K562 (cell line): Measurements from ENCODE around the gene UBE2O. TPM values are rescaled to one million over a fixed set of nuclear protein-coding genes. Genes with fewer than 3 reads are reported as not detected.

Experiments
- CBX5 ChIP-seq: IDR thresholded peaks from 2 replicates; pipeline ENCODE4 v1.6.1; 2014; ENCODE audit warnings: low read depth, borderline replicate concordance
- CCNT2 ChIP-seq: IDR thresholded peaks from 2 replicates; pipeline ENCODE4 v1.6.1; 2011; ENCODE audit warnings: borderline replicate concordance, low read depth, mild to moderate bottlenecking, moderate library complexity, mixed read lengths, low read length; ENCODE audit not compliant: insufficient read length; ENCODE audit errors: extremely low read depth
- FOXP1 ChIP-seq: sonication (generic); formaldehyde crosslinking; IDR thresholded peaks from 2 replicates; pipeline ENCODE4 v1.8.0; 2022; ENCODE audit warnings: mild to moderate bottlenecking, missing genetic modification reagents
- MYBL2 ChIP-seq, 2 experiments: fragments of 450-650 bp in 1 of 2; sonication (generic) in 1 of 2; formaldehyde crosslinking in 1 of 2; IDR thresholded peaks; 2 replicates each; pipeline versions ENCODE4 v1.6.1 to v1.8.1; 2017 to 2022; ENCODE audit warnings: borderline replicate concordance in 1 of 2, inconsistent platforms in 1 of 2, low read depth in 1 of 2, mild to moderate bottlenecking in 1 of 2, missing genetic modification reagents in 1 of 2, moderate library complexity in 1 of 2
- POLR2A ChIP-seq: fragments of 450-650 bp; conservative IDR thresholded peaks from 2 replicates; pipeline ENCODE4 v1.6.1; 2016
- SMAD4 ChIP-seq: fragments of 250-450 bp; sonication (Bioruptor Pico); conservative IDR thresholded peaks from 2 replicates; pipeline ENCODE4 v1.8.0; 2021; ENCODE audit warnings: inconsistent platforms, mild to moderate bottlenecking, moderate library complexity
- TAF7 ChIP-seq: fragments of 450-650 bp; IDR thresholded peaks from 2 replicates; pipeline ENCODE4 v1.6.1; 2016; ENCODE audit warnings: missing genetic modification characterization, missing compliant biosample characterization
- ZNF197 ChIP-seq: fragments of 200-800 bp; sonication (Bioruptor generic); IDR thresholded peaks from 2 replicates; pipeline ENCODE4 v1.6.1; 2016; ENCODE audit warnings: low read depth, missing genetic modification characterization, missing compliant biosample characterization
- ZNF217 ChIP-seq: sonication (generic); formaldehyde crosslinking; IDR thresholded peaks from 2 replicates; pipeline ENCODE4 v1.8.0; 2022; ENCODE audit warnings: mild to moderate bottlenecking, missing genetic modification reagents
- ZNF253 ChIP-seq: fragments of 250-450 bp; sonication (Bioruptor Pico); conservative IDR thresholded peaks from 2 replicates; pipeline ENCODE4 v1.6.1; 2021; ENCODE audit warnings: mild to moderate bottlenecking
- ZNF76 ChIP-seq: fragments of 250-450 bp; sonication (Bioruptor Pico); IDR thresholded peaks from 2 replicates; pipeline ENCODE4 v1.4.0; 2020; ENCODE audit warnings: mild to moderate bottlenecking, moderate library complexity, borderline replicate concordance
- ZNF77 ChIP-seq: fragments of 250-450 bp; sonication (Bioruptor Pico); IDR thresholded peaks from 2 replicates; pipeline ENCODE4 v1.5.0; 2020
- polyA plus RNA-seq, 8 experiments: library from polyadenylated mRNA; depleted of rRNA in 4 of 8; stranded (reverse) in 5 of 8; unstranded in 3 of 8; fragments of >200 nt; fragmentation: Nextera tagmentation in 2 of 8; fragmentation: Illumina TruSeq in 1 of 8; extraction: Ambion mirVana in 2 of 8; extraction: Trizol in 1 of 8; gene quantifications; 2 replicates each; pipeline versions ENCODE4 v1.2.1 to v1.2.3, GENCODE V29; 2011 to 2014; ENCODE audit warnings: inconsistent platforms in 1 of 8, missing spikeins in 1 of 8
- total RNA-seq, 7 experiments: library from RNA; depleted of rRNA in 6 of 7; stranded (reverse); fragments of >200 nt in 6 of 7; fragmentation: Illumina TruSeq in 2 of 7; extraction: Trizol in 2 of 7; gene quantifications; 2 replicates each; pipeline versions ENCODE4 v1.2.1 to v1.2.3, GENCODE V29; 2011 to 2021; ENCODE audit warnings: low replicate concordance in 1 of 7
- TF ChIP-seq, protein P1 (sequence below): sonication (generic); formaldehyde crosslinking; IDR thresholded peaks from 2 replicates; pipeline ENCODE4 v1.8.1; 2023; ENCODE audit warnings: mild to moderate bottlenecking, missing genetic modification reagents
- TF ChIP-seq, protein P2 (sequence below): sonication (generic); formaldehyde crosslinking; IDR thresholded peaks from 2 replicates; pipeline ENCODE4 v1.8.0; 2022; ENCODE audit warnings: missing genetic modification reagents, mild to moderate bottlenecking, moderate library complexity, borderline replicate concordance
- TF ChIP-seq, protein P3 (sequence below): fragments of 450-650 bp; formaldehyde crosslinking; IDR thresholded peaks from 2 replicates; pipeline ENCODE4 v1.4.0; 2022; ENCODE audit warnings: mild to moderate bottlenecking, moderate library complexity
- TF ChIP-seq, protein P4 (sequence below), 3 experiments: fragments of 200-800 bp in 1 of 3; sonication (Bioruptor generic) in 1 of 3; sonication (generic) in 1 of 3; formaldehyde crosslinking in 1 of 3; IDR thresholded peaks; 2 replicates each; pipeline versions ENCODE4 v1.6.1 to v1.8.0; 2016 to 2022; ENCODE audit warnings: mild to moderate bottlenecking in 2 of 3, missing compliant biosample characterization in 2 of 3, missing genetic modification characterization in 2 of 3, missing genetic modification reagents in 1 of 3
- TF ChIP-seq, protein P5 (sequence below): fragments of 450-650 bp; IDR thresholded peaks from 2 replicates; pipeline ENCODE4 v1.6.1; 2016; ENCODE audit warnings: low read depth, mild to moderate bottlenecking, moderate library complexity
- TF ChIP-seq, protein P6 (sequence below): fragments of 250-450 bp; sonication (Bioruptor Pico); IDR thresholded peaks from 2 replicates; pipeline ENCODE4 v1.9.0; 2021; ENCODE audit warnings: mild to moderate bottlenecking

The UBE2O gene
- total and polyA plus RNA-seq, 9 of the 15 experiments (the other 6 are each of a cell fraction or from before 2014, with no cell fraction given), result 1.6 to 39.7 (median 13.3) TPM

DNA sequence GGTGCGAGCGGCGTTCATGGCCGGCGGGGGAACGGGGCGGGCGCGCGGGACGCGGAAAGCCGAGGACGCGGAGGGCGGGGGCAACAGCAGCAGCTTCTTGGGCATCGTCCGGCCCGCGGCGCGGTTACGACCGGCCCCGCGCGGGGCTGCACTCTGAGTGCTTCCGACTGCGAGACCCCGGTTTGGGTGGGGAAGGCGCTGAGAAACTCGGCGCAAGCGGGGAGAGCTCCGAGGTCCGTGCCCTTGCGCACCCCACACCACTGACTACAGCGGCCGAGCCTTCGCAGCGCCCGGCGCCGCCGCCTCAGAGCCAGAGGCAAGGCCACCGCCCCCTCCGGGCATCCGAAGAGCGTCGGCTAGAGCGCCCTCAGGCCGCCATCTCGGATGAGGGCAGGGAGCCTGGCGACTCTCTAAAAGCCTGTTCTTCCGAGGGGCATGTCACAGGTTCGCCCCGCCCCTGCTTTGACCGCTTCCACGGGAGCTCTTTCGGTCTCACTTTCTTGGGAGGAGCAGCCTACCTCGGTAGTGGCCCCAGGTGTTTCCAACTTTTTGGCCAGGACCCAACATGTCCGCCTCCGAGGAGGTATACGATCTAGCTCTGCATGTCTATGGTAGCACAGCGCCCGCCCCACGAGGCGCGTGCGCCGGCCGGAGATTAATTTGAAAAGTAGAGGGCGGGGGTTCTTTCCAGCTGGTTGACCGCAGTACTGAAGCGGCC lies 99.2 kb downstream of the UBE2O start, which contains the start of gene PRPSAP1 (continued):
- TF ChIP-seq, protein P1, sequence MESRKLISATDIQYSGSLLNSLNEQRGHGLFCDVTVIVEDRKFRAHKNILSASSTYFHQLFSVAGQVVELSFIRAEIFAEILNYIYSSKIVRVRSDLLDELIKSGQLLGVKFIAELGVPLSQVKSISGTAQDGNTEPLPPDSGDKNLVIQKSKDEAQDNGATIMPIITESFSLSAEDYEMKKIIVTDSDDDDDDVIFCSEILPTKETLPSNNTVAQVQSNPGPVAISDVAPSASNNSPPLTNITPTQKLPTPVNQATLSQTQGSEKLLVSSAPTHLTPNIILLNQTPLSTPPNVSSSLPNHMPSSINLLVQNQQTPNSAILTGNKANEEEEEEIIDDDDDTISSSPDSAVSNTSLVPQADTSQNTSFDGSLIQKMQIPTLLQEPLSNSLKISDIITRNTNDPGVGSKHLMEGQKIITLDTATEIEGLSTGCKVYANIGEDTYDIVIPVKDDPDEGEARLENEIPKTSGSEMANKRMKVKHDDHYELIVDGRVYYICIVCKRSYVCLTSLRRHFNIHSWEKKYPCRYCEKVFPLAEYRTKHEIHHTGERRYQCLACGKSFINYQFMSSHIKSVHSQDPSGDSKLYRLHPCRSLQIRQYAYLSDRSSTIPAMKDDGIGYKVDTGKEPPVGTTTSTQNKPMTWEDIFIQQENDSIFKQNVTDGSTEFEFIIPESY, result peak; percentile 56; the same call in 1 of the 2 replicates
- TF ChIP-seq ZNF197 (CRISPR knock-in tag) (peak; percentile 97), CBX5 (no peak), MYBL2 (IDR thresholded peaks at IDR 0.05; ENCODE audit: low read depth) (peak; percentile 85), MYBL2 (CRISPR knock-in tag; IDR thresholded peaks at IDR 0.05; ENCODE audit: borderline replicate concordance) (no peak), ZNF217 (CRISPR knock-in tag) (no peak), POLR2A (peak; percentile 87), SMAD4 (CRISPR knock-in tag) (peak; percentile 93), CCNT2 (peak; percentile 77), FOXP1 (CRISPR knock-in tag) (0 out of 2 replicates have a peak, but pooled peaks have one; percentile 5), TAF7 (peak; percentile 89), ZNF76 (CRISPR knock-in tag) (peak; percentile 45; the same call in 1 of the 2 replicates), ZNF253 (CRISPR knock-in tag) (no peak), ZNF77 (no peak)
- TF ChIP-seq, protein P2, sequence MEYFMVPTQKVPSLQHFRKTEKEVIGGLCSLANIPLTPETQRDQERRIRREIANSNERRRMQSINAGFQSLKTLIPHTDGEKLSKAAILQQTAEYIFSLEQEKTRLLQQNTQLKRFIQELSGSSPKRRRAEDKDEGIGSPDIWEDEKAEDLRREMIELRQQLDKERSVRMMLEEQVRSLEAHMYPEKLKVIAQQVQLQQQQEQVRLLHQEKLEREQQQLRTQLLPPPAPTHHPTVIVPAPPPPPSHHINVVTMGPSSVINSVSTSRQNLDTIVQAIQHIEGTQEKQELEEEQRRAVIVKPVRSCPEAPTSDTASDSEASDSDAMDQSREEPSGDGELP (CRISPR knock-in tag), result peak; percentile 99
- TF ChIP-seq, protein P3, sequence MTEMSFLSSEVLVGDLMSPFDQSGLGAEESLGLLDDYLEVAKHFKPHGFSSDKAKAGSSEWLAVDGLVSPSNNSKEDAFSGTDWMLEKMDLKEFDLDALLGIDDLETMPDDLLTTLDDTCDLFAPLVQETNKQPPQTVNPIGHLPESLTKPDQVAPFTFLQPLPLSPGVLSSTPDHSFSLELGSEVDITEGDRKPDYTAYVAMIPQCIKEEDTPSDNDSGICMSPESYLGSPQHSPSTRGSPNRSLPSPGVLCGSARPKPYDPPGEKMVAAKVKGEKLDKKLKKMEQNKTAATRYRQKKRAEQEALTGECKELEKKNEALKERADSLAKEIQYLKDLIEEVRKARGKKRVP (CRISPR knock-in tag), result peak; percentile 60; the same call in 1 of the 2 replicates
- TF ChIP-seq, protein P4, sequence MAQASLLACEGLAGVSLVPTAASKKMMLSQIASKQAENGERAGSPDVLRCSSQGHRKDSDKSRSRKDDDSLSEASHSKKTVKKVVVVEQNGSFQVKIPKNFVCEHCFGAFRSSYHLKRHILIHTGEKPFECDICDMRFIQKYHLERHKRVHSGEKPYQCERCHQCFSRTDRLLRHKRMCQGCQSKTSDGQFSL (CRISPR knock-in tag; IDR thresholded peaks at IDR 0.05), result peak; percentile 56; the same call in 1 of the 2 replicates
- TF ChIP-seq, protein P4 (tag; IDR thresholded peaks at IDR 0.05), result no peak
- TF ChIP-seq, protein P5, sequence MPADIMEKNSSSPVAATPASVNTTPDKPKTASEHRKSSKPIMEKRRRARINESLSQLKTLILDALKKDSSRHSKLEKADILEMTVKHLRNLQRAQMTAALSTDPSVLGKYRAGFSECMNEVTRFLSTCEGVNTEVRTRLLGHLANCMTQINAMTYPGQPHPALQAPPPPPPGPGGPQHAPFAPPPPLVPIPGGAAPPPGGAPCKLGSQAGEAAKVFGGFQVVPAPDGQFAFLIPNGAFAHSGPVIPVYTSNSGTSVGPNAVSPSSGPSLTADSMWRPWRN, result peak; percentile 89; the same call in 1 of the 2 replicates
- TF ChIP-seq, protein P6, sequence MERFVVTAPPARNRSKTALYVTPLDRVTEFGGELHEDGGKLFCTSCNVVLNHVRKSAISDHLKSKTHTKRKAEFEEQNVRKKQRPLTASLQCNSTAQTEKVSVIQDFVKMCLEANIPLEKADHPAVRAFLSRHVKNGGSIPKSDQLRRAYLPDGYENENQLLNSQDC, result peak; percentile 38
